Hematopoietic multipotent progenitor cell (in vitro differentiated cells): ENCODE data around the gene YLPM1. TPM values are rescaled to one million over a fixed set of nuclear protein-coding genes. Genes with fewer than 3 reads are reported as not detected.

ENCODE experiments used
- DNase-seq, 3 donors: peaks; one replicate each; pipeline ENCODE4 v3.0.0-alpha.2; 2011 to 2015; ENCODE audit warnings: low read depth in 2 of 3, low spot score in 2 of 3
- total RNA-seq: library from RNA; depleted of rRNA; stranded (reverse); fragments of >200 nt; gene quantifications from one replicate; pipeline ENCODE4 v1.2.3, GENCODE V29; 2012

YLPM1 gene
- total RNA-seq, 1 donor = 21.3 TPM

GRCh38 chr14:74865156-74865555, 102.0 kb downstream of the YLPM1 start:
- DNase-seq = no peak

DNA sequence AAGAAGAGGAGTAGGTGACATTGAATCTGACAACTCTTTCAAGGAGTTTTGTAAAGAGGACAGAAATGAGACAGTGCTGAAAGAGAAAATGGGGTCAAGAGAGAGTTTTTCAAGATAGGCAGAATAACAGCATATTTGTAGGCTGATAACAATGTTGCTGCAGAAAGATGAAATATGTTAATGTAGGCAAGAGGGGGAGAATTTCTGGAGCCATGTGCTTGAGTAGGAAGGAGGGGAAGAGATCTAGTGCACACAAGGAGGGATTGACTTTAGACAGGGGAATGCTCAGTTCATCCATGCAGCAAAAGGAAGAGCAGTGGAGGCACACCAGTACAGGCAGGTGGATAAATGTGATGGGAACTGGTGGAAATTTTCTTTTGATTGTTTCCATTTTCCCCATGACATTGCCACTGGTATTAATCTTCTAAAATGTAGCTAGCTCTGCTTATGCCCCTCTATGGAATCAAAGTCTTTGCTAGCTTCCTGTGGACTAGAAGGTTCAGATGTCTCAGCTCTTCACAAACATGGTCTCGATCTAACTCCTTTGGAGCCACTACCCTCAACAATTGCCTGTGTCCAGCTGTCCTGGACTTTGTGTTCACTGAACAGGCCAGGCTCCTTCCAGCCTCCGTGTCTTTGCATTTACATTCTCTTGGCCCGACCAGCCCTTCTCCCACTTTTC, 103.7 kb downstream of the YLPM1 start:
- DNase-seq = no peak

DNA sequence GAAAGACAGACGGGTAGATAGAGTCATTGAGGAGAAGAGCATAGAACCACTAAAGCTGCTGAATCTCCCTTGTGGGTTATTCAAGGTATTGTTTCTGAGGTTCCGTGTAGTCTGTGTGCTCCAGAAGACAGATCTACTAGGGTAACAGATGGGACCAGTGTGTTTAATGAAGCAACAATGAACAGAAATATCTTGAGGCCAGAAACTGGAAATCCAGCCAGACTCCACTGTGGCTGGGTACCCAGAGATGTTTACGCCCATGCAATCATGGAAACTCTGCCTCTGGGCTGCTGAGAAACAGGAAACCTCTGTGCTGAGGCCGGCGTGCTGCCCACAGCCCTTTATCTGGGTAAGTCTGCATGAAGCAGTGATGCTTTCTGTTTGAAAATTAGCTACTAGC, 104.6 kb downstream of the YLPM1 start:
- DNase-seq = peak in 2 of 3 donors; percentile 53 to 85

DNA sequence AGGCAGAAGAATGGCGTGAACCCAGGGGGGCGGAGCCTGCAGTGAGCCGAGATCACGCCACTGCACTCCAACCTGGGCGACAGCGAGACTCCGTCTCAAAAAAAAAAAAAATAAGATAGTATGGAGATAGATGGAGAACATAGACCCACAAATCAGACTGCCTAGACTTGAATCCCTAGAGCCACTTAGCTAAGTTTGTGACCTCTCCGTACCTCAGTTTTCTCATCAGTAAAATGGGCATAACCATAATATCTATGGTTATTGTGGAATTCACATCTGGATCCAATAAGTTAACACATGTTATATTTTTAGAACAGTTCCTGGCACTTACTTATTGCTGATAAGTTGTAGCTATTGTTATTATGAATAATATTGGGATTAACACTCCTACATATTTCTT, 105.6 kb downstream of the YLPM1 start:
- no peak for DNase-seq

GRCh38 chr14:74871819-74872218, 108.7 kb downstream of the YLPM1 start:
- DNase-seq = no peak

DNA sequence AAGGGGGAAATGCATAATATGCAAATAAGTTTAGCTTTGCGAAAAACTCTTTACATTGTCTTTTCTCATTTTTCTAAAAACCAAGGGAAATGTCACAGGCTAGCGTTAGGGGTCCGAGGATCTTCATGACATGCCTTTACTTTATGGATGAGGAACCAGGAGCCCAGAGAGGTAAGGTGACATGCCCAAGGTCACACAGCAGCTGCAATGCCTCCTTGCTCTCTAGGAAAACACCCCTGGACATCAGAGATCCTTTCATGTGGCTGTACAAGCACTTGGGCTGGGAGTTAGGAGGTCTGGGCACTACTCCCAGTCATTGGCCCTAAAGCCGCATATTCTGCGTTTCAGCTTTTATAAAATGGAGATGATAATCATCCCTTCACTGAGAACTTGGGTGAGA, 112.1 kb downstream of the YLPM1 start:
- no peak for DNase-seq

DNA sequence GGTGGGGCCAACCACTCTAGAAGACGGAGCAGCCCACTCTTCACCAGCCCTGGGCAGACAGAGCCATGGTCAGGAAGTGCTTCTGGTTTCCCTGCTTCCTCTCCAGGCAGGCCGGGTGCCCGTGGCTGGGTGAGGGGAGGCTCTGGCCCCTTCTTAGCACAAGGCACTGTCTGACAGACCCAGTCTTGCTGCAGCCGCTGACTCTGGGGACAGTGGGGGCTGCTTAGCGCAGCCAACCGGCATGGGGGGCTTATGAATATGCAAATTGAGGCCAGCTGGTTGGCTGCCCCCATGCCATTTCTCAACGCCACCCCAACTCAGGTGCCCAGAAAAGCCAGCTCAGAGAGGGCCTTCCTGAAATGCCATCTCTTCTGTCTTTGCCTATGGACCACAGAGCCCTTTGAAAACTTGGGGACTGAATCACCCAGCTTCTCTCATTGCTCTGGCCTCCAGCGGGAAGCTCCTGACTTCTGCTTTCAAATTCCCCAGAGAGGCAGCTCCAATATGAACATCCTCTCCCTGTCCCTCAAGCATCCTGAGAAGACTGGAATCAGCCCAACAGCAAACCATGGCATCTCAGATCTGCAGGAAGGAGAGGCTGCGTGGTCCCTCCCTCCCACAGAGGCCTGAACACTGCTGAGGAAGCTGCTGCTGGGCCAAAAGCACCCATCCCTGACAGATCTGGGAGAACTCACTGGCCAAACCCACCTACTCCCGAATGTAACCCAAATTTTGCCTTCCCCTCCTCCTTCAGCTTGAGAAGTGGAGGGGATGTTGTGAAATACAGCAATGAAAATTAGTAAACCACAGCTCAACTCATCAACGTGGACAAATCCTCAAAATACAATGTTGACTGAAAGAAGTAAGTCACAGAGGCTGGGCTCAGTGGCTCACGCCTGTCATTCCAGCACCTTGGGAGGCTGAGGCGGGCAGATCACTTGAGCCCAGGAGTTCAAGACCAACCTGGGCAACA, 113.1 kb downstream of the YLPM1 start, which contains the start of gene PROX2:
Gene PROX2 (minus strand): TSS at position 205 of the 973 bp plus-strand sequence. CDS start 12,311 bp downstream, outside the sequence.
- peak in 2 of 3 donors; percentile 56 to 77 for DNase-seq

- no peak for DNase-seq
Measured at GRCh38 chr14:74879427-74880182, 116.5 kb downstream of the YLPM1 start.

GRCh38 chr14:74881431-74882102, 118.5 kb downstream of the YLPM1 start, which contains the start of gene DLST:
TSS of gene DLST (plus strand) at chr14:74881916. CDS start at chr14:74881954, 38 bp downstream.
- DNase-seq = peak; percentile 71 to 84 (median 82)

GRCh38 chr14:74882103-74882920, 119.2 kb downstream of the YLPM1 start:
- peak in 2 of 3 donors; percentile 39 to 68 for DNase-seq

Other genes with a start within 250 kb of the YLPM1 start
- gene LTBP2, start 151.1 kb upstream of the YLPM1 start, total RNA-seq = 0.27 TPM
- gene AREL1, start 50.2 kb upstream of the YLPM1 start, total RNA-seq = 58.7 TPM
- 13.7 TPM for gene FCF1, start 50.2 kb upstream of the YLPM1 start, total RNA-seq
- gene PROX2, start 112.8 kb downstream of the YLPM1 start, total RNA-seq = 0.27 TPM
- gene DLST, start 118.6 kb downstream of the YLPM1 start, total RNA-seq = 50.9 TPM
- 8.3 TPM for gene RPS6KL1, start 159.9 kb downstream of the YLPM1 start, total RNA-seq
- under 0.01 TPM for gene PGF, start 192.3 kb downstream of the YLPM1 start, total RNA-seq
- gene EIF2B2, start 239.6 kb downstream of the YLPM1 start, total RNA-seq = 45.5 TPM